ENCODE data around the gene KRTAP9-7. TPM values are rescaled to one million over a fixed set of nuclear protein-coding genes. Genes with fewer than 3 reads are reported as not detected.
"Not testable (repeated sequence)": the region's sequence is repeated elsewhere in the genome, so short reads cannot be mapped to it uniquely, and the experiment has no call there.

Gene KRTAP9-7
- total RNA-seq, 1 donor from 2014 or later: not detected

- H3K9me3 Mint-ChIP-seq: peaks cover 5% of the 10 kb centered on the region
- H3K4me1 Mint-ChIP-seq (ENCODE audit: unreplicated experiment): no peaks in the 10 kb centered on the region
- H3K27me3 Mint-ChIP-seq: peaks cover 42% of the 10 kb centered on the region
- H3K4me3 Mint-ChIP-seq: no peak overlapping the region
- no peak for TF ChIP-seq CTCF (conservative IDR thresholded peaks at IDR 0.05)
- no peak overlapping the region for H3K27ac Mint-ChIP-seq
- DNase-seq (ENCODE audit: extremely low spot score, unreplicated experiment): no peak
- peaks cover 5% of the 10 kb centered on the region for H3K36me3 Mint-ChIP-seq
These were observed 24.2 kb upstream of the KRTAP9-7 start for GRCh38 chr17:41251261-41251660.

GRCh38 chr17:41254861-41255260 lies 20.6 kb upstream of the KRTAP9-7 start:
- Mint-ChIP-seq H3K36me3 (no peaks in the 10 kb centered on the region), H3K27ac (no peak overlapping the region), H3K4me1 (ENCODE audit: unreplicated experiment) (no peaks in the 10 kb centered on the region), H3K27me3 (peaks cover 40% of the 10 kb centered on the region), H3K9me3 (no peaks in the 10 kb centered on the region), H3K4me3 (no peak overlapping the region)
- TF ChIP-seq CTCF (conservative IDR thresholded peaks at IDR 0.05): no peak
- no peak for DNase-seq (ENCODE audit: extremely low spot score, unreplicated experiment)

- not testable (repeated sequence) for H3K4me3 Mint-ChIP-seq; H3K9me3 Mint-ChIP-seq; H3K4me1 Mint-ChIP-seq (ENCODE audit: unreplicated experiment); H3K27ac Mint-ChIP-seq; H3K36me3 Mint-ChIP-seq; DNase-seq (ENCODE audit: extremely low spot score, unreplicated experiment)
- H3K27me3 Mint-ChIP-seq: peaks cover 32% of the 10 kb centered on the region
These were observed 19.9 kb upstream of the KRTAP9-7 start, which contains the start of gene KRTAP9-9 for GRCh38 chr17:41255381-41256290. Gene KRTAP9-9 (plus strand): TSS chr17:41255384.

- no peak for TF ChIP-seq CTCF (conservative IDR thresholded peaks at IDR 0.05)
- Mint-ChIP-seq H3K4me1 (ENCODE audit: unreplicated experiment) (no peaks in the 10 kb centered on the region), H3K27me3 (peaks cover 36% of the 10 kb centered on the region), H3K27ac (no peak overlapping the region), H3K36me3 (no peaks in the 10 kb centered on the region), H3K9me3 (no peaks in the 10 kb centered on the region), H3K4me3 (no peak overlapping the region)
- DNase-seq (ENCODE audit: extremely low spot score, unreplicated experiment): no peak
These were observed 19.2 kb upstream of the KRTAP9-7 start for GRCh38 chr17:41256291-41256685.

- no peaks in the 10 kb centered on the region for H3K36me3 Mint-ChIP-seq
- no peaks in the 10 kb centered on the region for H3K9me3 Mint-ChIP-seq
- no peak overlapping the region for H3K27ac Mint-ChIP-seq
- H3K4me1 Mint-ChIP-seq (ENCODE audit: unreplicated experiment): no peaks in the 10 kb centered on the region
- no peak overlapping the region for H3K4me3 Mint-ChIP-seq
- no peak for DNase-seq (ENCODE audit: extremely low spot score, unreplicated experiment)
- TF ChIP-seq CTCF (conservative IDR thresholded peaks at IDR 0.05): no peak
- H3K27me3 Mint-ChIP-seq: peaks cover 32% of the 10 kb centered on the region
These were observed 17.1 kb upstream of the KRTAP9-7 start for GRCh38 chr17:41258406-41258805.

- Mint-ChIP-seq H3K27me3 (peaks cover 20% of the 10 kb centered on the region), H3K9me3 (no peaks in the 10 kb centered on the region), H3K4me3 (no peak overlapping the region), H3K4me1 (ENCODE audit: unreplicated experiment) (no peaks in the 10 kb centered on the region), H3K36me3 (no peaks in the 10 kb centered on the region), H3K27ac (no peak overlapping the region)
- DNase-seq (ENCODE audit: extremely low spot score, unreplicated experiment): no peak
- TF ChIP-seq CTCF (conservative IDR thresholded peaks at IDR 0.05): no peak
These were observed 12.3 kb upstream of the KRTAP9-7 start for GRCh38 chr17:41263212-41263611.
